GM12892 (cell line): ENCODE data around the gene CDH23.

ENCODE experiments used
- POLR2A ChIP-seq: IDR thresholded peaks from 2 replicates; pipeline ENCODE4 v1.6.1; 2011; ENCODE audit warnings: low read depth, low read length, control low read depth
- POLR2AphosphoS5 ChIP-seq: IDR thresholded peaks from 2 replicates; pipeline ENCODE4 v1.6.1; 2011; ENCODE audit warnings: low read depth, low read length, control low read depth
- TAF1 ChIP-seq: IDR thresholded peaks from 2 replicates; pipeline ENCODE4 v1.6.1; 2011; ENCODE audit warnings: low read depth, mild to moderate bottlenecking, control low read depth, low read length, borderline replicate concordance

- TF ChIP-seq POLR2AphosphoS5 (no peak), POLR2A (no peak), TAF1 (no peak)
Observed at GRCh38 chr10:71382028-71382427, 14.7 kb upstream of the CDH23 start.
